AG09309 (cell line): ENCODE results near the gene PLXNA2.

Source experiments
- DNase-seq: peaks from one replicate; pipeline ENCODE4 v3.0.0-alpha.2; 2010; ENCODE audit warnings: low read depth
- H3K4me3 ChIP-seq: 2 replicates; pipeline ENCODE4 v1.5.1; 2011; ENCODE audit warnings: mild to moderate bottlenecking, low read depth, low read length, moderate library complexity; ENCODE audit not compliant: control insufficient read depth
- CTCF ChIP-seq: IDR thresholded peaks from 2 replicates; pipeline ENCODE4 v1.5.1; 2011; ENCODE audit warnings: mild to moderate bottlenecking, low read depth, low read length, inconsistent platforms; ENCODE audit not compliant: insufficient read depth, control insufficient read depth; ENCODE audit errors: missing control alignments

The PLXNA2 gene

GRCh38 chr1:208081972-208082371 lies 162.2 kb downstream of the PLXNA2 start:
- no peak overlapping the region for H3K4me3 ChIP-seq
- TF ChIP-seq CTCF = no peak
- no peak for DNase-seq

GRCh38 chr1:208080396-208081286 lies 163.5 kb downstream of the PLXNA2 start:
- no peak for DNase-seq
- no peak overlapping the region for H3K4me3 ChIP-seq
- TF ChIP-seq CTCF = no peak

GRCh38 chr1:208079161-208079560 lies 165.0 kb downstream of the PLXNA2 start:
- no peak overlapping the region for H3K4me3 ChIP-seq
- DNase-seq = no peak
- TF ChIP-seq CTCF = no peak

- DNase-seq = no peak
- H3K4me3 ChIP-seq = no peak overlapping the region
- no peak for TF ChIP-seq CTCF
Measured at GRCh38 chr1:208078752-208079151, 165.4 kb downstream of the PLXNA2 start.

GRCh38 chr1:208077232-208078075 lies 166.7 kb downstream of the PLXNA2 start:
- no peak for TF ChIP-seq CTCF
- H3K4me3 ChIP-seq = no peak overlapping the region
- no peak for DNase-seq

- DNase-seq = no peak
- H3K4me3 ChIP-seq = no peak overlapping the region
- TF ChIP-seq CTCF = no peak
Measured at GRCh38 chr1:208074353-208074752, 169.8 kb downstream of the PLXNA2 start.
